SH-SY5Y (cell line): ENCODE measurements around the gene ZNF107.

Experiments used
- GATA2 ChIP-seq: IDR thresholded peaks from 2 replicates; pipeline ENCODE4 v1.6.1; 2011; ENCODE audit warnings: mild to moderate bottlenecking, low read depth, low read length
- GATA3 ChIP-seq: IDR thresholded peaks from 2 replicates; pipeline ENCODE4 v1.6.1; 2011; ENCODE audit warnings: low read depth, mild to moderate bottlenecking, low read length, moderate library complexity

Gene ZNF107

DNA sequence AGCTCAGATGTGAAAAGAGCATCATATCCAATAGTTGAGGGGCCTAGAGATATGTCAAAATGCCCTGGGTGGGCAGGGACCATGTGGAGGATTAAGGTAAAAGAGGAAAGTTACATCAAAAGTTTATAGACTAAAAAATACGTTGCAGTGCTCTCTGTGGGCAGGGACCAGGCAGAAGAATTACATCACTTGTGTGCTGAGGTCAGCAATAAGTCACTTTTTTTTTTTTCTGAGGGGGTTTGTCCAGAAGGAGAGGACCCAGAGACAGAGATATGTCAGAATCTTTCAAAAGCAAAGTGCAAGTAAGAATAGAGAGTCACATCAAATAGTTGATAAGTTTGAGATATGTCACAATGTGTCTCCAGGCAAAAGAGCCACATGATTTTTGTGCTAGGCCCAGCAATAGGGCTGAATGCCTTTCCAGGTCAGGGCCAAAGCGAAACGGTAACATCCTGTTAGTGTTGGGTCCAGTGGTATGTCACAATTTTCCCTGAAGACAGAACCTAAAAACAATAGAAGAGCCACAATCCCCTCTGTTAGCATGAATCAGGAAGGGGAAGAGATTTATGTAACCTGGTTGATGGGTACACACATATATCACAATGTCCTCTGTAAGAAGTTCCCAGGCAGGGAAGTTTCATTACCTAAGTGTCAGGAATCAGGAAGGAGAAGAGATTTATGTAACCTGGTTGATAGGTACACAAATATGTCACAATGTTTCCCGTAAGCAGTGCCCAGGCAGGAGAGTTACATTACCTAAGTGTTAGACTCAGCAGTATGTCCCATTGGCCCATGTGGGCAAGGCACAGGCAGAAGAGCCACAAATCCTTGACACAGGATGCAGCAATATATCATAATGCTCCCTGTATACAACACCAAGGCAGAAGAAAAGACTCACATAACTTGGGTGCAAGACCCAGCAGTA is 28.1 kb upstream of the ZNF107 start:
- TF ChIP-seq GATA3, result no peak
- no peak for TF ChIP-seq GATA2

DNA sequence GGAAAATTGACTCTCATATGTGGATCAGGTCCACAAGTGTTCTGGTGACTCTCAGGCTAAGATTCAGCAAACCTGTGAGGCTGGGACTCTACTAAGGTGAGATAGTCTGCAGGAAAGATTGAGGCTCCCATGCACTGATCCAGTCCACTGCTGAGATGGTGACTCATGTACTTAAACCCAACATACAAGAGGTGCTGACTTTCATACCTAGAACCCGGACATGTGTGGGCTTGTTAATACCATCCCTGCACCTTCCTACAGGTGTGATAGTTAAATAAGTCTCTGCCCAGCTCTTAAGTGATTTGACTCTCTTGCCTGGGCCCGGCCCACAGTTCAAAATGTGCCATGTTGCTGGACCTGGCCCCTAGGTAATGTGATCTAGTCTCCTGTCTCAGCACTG is 27.1 kb upstream of the ZNF107 start:
- TF ChIP-seq GATA3, result no peak

DNA sequence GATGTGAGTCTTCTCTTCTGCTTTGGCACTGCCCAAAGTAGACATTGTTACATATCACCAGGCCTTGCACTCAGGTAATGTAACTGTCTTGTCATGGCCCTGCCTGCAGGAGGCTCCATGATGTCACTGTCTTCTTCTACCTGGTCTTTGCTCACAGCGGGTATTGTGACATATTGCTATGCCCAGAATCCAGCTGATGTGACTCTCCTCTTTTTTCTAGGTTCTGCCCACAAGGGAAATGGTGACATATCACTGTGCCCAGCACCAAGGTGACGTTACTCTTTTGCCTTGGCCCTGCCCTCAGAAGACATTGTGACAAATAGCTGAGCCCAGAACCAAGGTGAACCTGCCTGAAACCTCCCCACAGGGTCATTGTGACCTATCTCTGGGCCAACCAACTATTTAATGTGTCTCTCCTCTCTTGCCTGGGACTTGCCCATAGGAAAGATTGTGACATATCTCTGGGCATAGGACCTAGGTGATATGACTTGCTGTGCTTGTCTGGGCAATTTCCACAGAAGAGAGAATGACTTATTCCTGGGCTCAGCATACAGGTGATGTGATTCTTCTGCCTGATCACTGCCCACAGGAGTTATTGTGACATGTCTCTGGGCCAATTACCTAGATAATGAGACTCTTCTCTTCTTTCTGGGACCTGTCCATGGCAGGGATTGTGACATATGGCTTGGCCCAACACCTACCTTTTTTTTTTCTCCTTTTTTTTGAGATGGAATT is 26.5 kb upstream of the ZNF107 start:
- TF ChIP-seq GATA3 (no peak), GATA2 (no peak)

DNA sequence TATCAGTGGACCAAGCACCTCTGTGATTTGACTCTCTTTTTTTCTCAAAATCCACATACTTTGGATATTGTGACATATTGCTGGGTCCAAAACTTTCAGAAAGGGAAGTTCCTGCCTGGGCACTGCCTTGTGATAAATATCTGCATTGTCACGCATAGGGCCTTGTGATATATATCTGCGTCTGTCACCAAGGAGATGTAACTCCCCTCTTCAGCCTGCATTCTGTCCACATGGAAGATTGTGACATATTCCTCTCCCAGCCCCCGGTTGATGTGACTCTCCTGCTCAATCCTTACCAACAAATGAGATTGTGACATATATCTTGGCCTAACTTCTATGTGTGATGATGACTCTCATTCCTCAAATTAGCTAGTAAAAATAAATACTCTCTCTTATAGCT is 25.4 kb upstream of the ZNF107 start:
- TF ChIP-seq GATA3 (no peak), GATA2 (no peak)

DNA sequence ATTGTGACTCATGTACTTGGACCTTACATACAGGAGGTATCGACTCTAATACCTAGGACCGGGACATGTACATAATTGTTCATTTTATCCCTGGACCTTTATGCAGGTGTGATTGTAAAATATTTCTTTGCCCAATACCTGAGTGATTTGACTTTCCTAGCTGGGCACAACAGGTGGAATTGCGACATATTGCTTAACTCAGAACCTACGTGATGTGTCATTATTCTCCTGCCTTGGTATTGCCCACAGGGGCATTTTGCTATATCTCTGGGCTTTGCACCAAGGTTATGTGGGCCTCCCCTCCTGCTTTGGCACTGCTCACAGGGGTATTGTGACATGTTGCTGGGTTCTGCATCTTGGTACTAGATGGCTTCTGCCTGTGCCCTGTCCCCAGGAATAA is 23.9 kb upstream of the ZNF107 start:
- TF ChIP-seq GATA2 (no peak), GATA3 (no peak)

DNA sequence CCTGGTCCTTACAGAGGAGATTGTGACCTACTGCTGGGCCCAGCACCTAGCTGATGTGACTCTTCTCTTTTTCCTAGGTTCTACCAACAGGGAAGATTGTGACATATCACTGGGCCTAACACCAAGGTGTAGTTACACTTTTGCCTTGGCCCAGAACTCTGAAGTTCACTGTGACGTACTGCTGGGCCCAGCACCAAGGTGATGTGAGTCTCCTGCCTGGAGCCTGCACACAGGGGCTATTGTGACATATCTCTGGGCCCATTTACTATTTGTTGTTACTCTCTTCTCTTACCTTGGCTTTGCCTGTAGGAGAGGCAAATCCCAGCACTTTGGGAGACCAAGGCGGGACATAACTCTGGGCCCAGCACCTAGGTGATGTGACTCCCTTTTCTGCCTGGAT is 23.1 kb upstream of the ZNF107 start:
- TF ChIP-seq GATA2 (no peak), GATA3 (no peak)

DNA sequence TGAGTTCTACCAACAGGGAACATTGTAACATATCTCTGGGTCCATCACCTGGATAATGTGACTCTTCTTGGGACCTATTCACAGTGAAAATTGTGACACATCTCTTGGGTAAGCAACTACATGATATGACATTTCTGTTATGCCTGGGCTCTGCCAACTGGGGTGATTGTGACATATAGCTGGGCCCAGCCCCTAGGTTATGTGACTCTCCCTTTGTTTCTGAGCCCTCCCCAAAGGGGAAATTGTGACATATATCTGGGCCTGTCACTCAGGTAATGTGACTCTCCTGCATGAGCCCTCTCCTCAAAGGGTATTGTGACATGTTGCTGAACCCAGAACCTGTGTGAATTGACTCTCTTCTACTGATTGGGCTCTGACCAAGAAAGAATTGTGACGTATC is 22.4 kb upstream of the ZNF107 start:
- no peak for TF ChIP-seq GATA2

DNA sequence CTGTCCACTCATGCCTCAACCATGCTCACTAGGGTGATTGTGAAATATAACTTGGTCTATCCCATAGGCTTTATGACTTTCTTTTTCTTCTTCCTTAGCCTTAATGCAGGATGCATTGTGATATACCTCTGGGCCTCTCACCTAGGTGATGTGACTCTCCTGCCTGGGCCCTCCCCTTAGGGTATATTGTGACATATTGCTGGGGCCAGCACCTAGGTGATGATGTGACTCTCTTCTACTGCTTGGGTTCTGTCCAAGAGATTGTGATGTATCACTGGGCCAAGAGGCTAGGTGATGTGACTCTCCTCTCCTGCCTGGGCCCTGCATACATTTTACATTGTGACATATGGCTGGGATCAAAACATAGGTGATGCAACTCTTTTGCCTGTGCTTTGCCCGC is 14.7 kb upstream of the ZNF107 start:
- TF ChIP-seq GATA3 (no peak), GATA2 (no peak)

DNA sequence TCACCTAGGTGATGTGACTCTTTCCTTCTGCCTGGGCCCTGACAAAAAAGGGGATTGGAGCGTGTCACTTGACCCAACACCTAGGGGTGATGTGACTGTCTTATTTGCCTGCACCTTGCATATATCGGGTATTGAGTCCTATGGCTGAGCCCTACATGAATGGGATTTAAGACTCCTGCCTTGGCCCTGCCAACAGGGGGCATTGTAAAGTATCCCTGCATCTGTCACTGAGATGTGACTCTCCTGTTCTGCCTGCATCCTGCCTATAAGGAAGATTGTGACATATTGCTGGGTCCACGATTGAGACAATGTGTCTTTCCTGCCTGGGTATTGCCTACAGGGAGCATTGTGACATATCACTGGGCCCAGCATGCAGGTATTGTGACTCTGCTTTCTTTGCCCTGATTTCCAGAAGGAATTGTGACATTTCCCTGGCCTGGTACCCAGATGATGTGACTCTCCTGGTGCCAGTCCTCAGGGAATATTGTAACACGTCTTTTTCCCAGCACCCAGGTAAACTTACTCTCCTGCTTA is 14.2 kb upstream of the ZNF107 start:
- TF ChIP-seq GATA3 (no peak), GATA2 (no peak)

DNA sequence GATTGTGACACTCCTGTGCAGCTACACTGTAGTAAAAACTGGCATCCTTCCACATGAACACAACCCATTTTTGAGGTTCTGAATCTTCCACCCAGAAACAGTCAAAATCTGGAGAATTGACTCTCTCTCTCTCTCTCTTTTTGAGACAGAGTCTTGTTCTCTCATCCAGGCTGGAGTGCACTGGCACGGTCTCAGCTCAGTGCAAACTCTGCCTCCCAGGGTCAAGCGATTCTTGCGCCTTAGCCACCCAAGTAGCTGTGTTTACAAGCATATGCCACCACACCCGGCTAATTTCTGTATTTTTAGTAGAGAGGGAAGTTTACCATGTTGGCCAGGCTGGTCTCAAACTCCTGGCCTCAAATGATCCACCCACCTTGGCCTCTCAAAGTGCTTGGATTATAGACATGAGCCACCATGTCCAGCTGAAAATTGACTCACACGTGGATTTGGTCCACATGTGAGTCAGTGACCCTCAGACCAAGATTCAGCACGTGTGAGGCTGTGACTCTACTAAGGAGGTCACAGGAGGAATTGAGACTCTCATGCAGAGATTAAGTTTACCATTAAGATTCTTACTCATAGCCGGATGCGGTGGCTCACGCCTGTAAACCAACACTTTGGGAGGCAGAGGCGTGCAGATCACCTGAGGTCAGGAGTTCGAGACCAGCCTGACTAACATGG is 12.1 kb upstream of the ZNF107 start:
- TF ChIP-seq GATA3, result no peak
- no peak for TF ChIP-seq GATA2

DNA sequence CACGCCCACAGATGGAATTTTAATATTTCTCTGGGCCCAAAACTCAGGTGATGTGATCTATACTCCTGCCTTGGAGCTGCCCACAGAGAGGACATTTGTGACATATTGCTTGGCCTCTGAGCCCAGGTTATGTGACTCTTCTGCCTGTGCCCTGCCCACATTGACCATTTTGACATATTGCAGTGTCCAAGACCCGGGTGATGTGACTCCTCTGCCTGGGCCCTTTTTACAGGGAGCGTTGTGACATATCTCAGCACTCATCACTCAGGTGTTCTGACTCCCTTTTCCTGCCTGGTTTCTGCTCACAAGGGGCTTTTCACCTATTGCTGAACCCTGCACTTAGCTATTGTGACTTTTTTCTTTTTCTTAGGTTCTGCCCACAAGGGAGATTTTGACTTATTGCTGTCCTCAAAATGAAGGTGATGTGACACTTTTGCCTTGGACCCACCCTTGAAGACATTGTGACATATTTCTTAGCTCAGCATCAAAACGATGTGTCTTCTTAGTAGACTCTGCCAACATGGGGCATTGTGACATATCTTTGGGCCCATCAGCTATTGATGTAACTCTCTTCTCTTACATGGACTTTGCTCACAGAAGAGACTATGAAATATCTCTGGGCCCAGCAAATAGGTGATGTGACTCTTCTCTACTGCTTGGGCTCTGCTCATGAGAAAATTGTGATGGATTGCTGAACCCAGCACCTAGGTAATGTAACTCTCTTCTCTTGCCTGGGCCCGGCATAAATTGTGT is 11.0 kb upstream of the ZNF107 start:
- TF ChIP-seq GATA2 (no peak), GATA3 (no peak)

DNA sequence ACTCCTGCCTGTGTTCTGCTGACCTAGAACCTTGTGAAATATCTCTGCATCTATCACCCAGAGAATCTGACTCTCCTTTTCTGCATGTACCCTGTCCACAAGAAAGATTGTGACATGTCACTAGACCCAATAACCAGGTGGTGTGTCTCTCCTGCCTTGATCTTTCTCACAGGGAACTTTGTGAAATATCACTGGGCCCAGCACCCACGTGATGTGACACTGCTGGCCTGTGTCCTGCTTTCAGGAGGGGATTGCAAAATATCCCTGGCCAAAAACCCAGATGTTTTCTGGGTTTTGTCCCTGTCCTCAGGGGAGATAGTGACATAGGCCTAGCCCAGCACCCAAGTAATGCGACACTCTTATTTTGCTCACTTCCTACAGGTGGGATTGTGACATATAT is 10.1 kb upstream of the ZNF107 start:
- no peak for TF ChIP-seq GATA3
- no peak for TF ChIP-seq GATA2

DNA sequence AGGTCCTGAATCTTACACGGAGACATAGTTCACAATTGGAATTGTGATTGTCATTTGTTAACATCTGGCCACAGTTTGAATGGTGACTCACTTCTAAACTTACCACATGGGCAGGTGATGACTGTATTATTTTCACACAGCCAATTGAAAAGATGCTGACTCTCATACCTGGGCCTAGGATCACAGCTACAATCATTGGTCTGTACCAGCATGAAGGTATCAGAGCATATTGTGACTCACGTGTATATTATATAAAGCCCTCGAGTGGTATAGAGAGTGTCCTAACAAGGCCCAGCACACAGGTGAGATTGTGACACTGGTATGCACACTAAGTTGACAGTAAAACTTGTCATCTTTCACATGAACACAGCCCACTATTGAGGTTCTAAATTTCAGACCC is 9.4 kb upstream of the ZNF107 start:
- no peak for TF ChIP-seq GATA3
- TF ChIP-seq GATA2, result no peak

DNA sequence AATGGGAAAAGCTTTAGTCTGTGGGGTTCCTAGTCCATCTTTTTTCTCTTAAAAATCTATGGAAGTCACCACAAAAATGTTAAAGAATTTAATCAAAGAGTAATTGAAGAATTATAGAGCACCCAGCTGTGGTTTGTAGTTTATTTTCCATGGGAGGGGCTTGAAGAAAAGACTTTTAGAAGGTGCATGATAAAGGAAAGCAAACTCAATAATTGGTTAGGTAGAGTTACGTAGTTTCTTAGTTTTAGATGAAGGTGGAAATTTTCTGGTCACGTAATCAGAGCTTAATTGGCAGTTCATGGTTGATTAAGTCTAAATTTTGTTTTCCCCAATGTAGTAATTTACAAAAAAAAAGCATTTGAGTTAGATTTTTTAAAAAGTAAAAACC is 724 bp downstream of the ZNF107 start:
- TF ChIP-seq GATA2 (no peak), GATA3 (no peak)

DNA sequence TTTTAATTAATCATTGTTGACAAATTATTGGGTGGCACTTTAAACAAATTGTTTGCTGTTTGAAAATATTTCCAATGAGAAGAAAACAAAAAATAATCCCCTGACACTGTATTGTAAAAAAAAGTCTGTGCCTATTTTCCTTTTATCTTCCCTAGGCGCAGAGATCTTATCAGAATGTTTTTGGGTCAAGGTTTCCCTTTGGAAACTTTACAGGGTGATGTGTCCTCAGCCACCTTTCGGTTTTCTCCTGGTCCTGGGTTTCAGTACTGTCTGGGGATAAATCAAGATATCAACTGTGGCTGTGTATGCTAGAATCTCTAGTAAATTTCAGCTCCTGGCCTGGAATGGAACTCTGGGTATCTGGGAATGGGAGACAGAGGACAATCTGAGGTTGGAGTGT is 1.4 kb downstream of the ZNF107 start:
- peak; percentile 62 for TF ChIP-seq GATA2
- TF ChIP-seq GATA3, result peak; percentile 64
